Neuronal stem cell (in vitro differentiated cells): ENCODE data around the gene KRT79.

Source experiments
- DNase-seq: peaks from one replicate; pipeline ENCODE4 v3.0.0-alpha.2; 2013; ENCODE audit warnings: low spot score
- H2AFZ ChIP-seq: one replicate; pipeline ENCODE4 v1.6.1; 2013; ENCODE audit warnings: mild to moderate bottlenecking, low read length, inconsistent platforms
- H2AK5ac ChIP-seq: 2 replicates; pipeline ENCODE4 v1.6.1; 2013; ENCODE audit warnings: low read depth, mild to moderate bottlenecking, inconsistent platforms, low read length, moderate library complexity, mixed read lengths
- H2BK120ac ChIP-seq: 2 replicates; pipeline ENCODE4 v1.6.1; 2013; ENCODE audit warnings: low read depth, mild to moderate bottlenecking, inconsistent platforms, low read length, moderate library complexity, mixed read lengths
- H2BK12ac ChIP-seq: one replicate; pipeline ENCODE4 v1.6.1; 2013; ENCODE audit warnings: low read length, inconsistent platforms
- H2BK15ac ChIP-seq: 2 replicates; pipeline ENCODE4 v1.6.1; 2013; ENCODE audit warnings: mild to moderate bottlenecking, low read length, inconsistent platforms, mixed read lengths
- H2BK5ac ChIP-seq: one replicate; pipeline ENCODE4 v1.6.1; 2013; ENCODE audit warnings: inconsistent platforms, mild to moderate bottlenecking, low read length, moderate library complexity
- H3K14ac ChIP-seq: one replicate; pipeline ENCODE4 v1.6.1; 2013; ENCODE audit warnings: low read length, inconsistent platforms
- H3K18ac ChIP-seq: 2 replicates; pipeline ENCODE4 v1.6.1; 2013; ENCODE audit warnings: low read length, inconsistent platforms
- H3K23ac ChIP-seq: 2 replicates; pipeline ENCODE4 v1.6.1; 2013; ENCODE audit warnings: low read depth, mild to moderate bottlenecking, mixed read lengths, low read length, inconsistent platforms; ENCODE audit not compliant: poor library complexity
- H3K27ac ChIP-seq: replicated peaks from 3 replicates; pipeline ENCODE4 v1.5.1; 2013; ENCODE audit warnings: low read length, inconsistent platforms
- H3K27me3 ChIP-seq, 3 experiments: 2 replicates each; pipeline ENCODE4 v1.6.1; 2013; ENCODE audit warnings: low read length in 3 of 3, mild to moderate bottlenecking in 2 of 3, inconsistent platforms in 1 of 3, low read depth in 1 of 3, mixed read lengths in 1 of 3, moderate library complexity in 1 of 3; ENCODE audit not compliant: control insufficient read depth in 3 of 3, insufficient read depth in 3 of 3
- H3K36me3 ChIP-seq, 2 donors: replicated peaks in 1 of 2; 2 replicates each; pipeline ENCODE4 v1.6.1; 2013; ENCODE audit warnings: low read length in 2 of 2; ENCODE audit not compliant: control insufficient read depth in 2 of 2, insufficient read depth in 2 of 2
- H3K4ac ChIP-seq: 2 replicates; pipeline ENCODE4 v1.6.1; 2013; ENCODE audit warnings: inconsistent platforms, mild to moderate bottlenecking, low read length, moderate library complexity
- H3K4me1 ChIP-seq, 2 donors: 1 replicate in 1 of 2; 2 replicates in 1 of 2; pipeline ENCODE4 v1.6.1; 2013; ENCODE audit warnings: low read length in 2 of 2, low read depth in 1 of 2; ENCODE audit not compliant: control insufficient read depth in 2 of 2, insufficient read depth in 1 of 2
- H3K4me2 ChIP-seq: one replicate; pipeline ENCODE4 v1.6.1; 2013; ENCODE audit warnings: mild to moderate bottlenecking, low read length, inconsistent platforms; ENCODE audit not compliant: insufficient read depth, poor library complexity, severe bottlenecking
- H3K4me3 ChIP-seq, 2 donors: 2 replicates each; pipeline ENCODE4 v1.5.1; 2013; ENCODE audit warnings: low read length in 2 of 2, mild to moderate bottlenecking in 2 of 2, inconsistent platforms in 1 of 2, moderate library complexity in 1 of 2
- H3K79me1 ChIP-seq: one replicate; pipeline ENCODE4 v1.6.1; 2013; ENCODE audit warnings: low read depth, mild to moderate bottlenecking, inconsistent platforms, low read length, moderate library complexity
- H3K9ac ChIP-seq: one replicate; pipeline ENCODE4 v1.6.1; 2013; ENCODE audit warnings: mild to moderate bottlenecking, low read depth, low read length, inconsistent platforms; ENCODE audit not compliant: poor library complexity
- H3K9me3 ChIP-seq, 2 donors: replicated peaks in 1 of 2; 2 replicates each; pipeline versions ENCODE3 to v1.6.1; 2013; ENCODE audit warnings: low read length in 2 of 2, mild to moderate bottlenecking in 2 of 2, inconsistent platforms in 1 of 2, low read depth in 1 of 2, mixed read lengths in 1 of 2, moderate library complexity in 1 of 2; ENCODE audit not compliant: control insufficient read depth in 2 of 2, insufficient read depth in 1 of 2
- H4K8ac ChIP-seq: one replicate; pipeline ENCODE4 v1.6.1; 2013; ENCODE audit warnings: low read depth, mild to moderate bottlenecking, inconsistent platforms, low read length, moderate library complexity
- H4K91ac ChIP-seq: one replicate; pipeline ENCODE4 v1.6.1; 2013; ENCODE audit warnings: low read length, low read depth, mild to moderate bottlenecking, inconsistent platforms; ENCODE audit not compliant: poor library complexity
- WGBS, 2 donors: extraction: QIAGEN DNeasy Blood & Tissue Kit; methylation state at CpG; one replicate each; pipeline ENCODE4 v1.1.7; 2013; ENCODE audit warnings: missing lambda C conversion rate in 2 of 2, mixed read lengths in 1 of 2; ENCODE audit not compliant: insufficient read length in 2 of 2, insufficient replicate concordance in 1 of 2; ENCODE audit errors: extremely low coverage in 2 of 2; 5-methylcytosine and 5-hydroxymethylcytosine counted together

KRT79 gene

GRCh38 chr12:52844386-52844785 is 10.3 kb upstream of the KRT79 start:
- Histone ChIP-seq H3K14ac (no peak overlapping the region), H3K9ac (peak overlapping the region; percentile 12), H2BK15ac (no peak overlapping the region), H3K4me3 (no peak overlapping the region), H3K27ac (no peak overlapping the region), H4K8ac (peak overlapping the region; percentile 25), H3K79me1 (peaks cover 2% of the 10 kb centered on the region), H3K4me2 (no peak overlapping the region), H3K23ac (peak overlapping the region; percentile 50), H3K18ac (peak overlapping the region; percentile 42), H4K91ac (no peak overlapping the region), H3K4me1 (peaks cover 0 to 7% of the 10 kb centered on the region in 2 donors), H3K9me3 (peaks cover 0 to 2% of the 10 kb centered on the region in 2 donors), H2AFZ (no peak overlapping the region), H3K27me3 (no peaks in the 10 kb centered on the region), H3K36me3 (no peaks in the 10 kb centered on the region), H2AK5ac (peak overlapping the region; percentile 95), H2BK12ac (no peak overlapping the region), H2BK120ac (peak overlapping the region; percentile 58), H2BK5ac (peak overlapping the region; percentile 79), H3K4ac (no peak overlapping the region)
- DNase-seq, result no peak
- WGBS, 2 donors, result no CpG with 5 or more reads among the region's 11 CpGs

DNA sequence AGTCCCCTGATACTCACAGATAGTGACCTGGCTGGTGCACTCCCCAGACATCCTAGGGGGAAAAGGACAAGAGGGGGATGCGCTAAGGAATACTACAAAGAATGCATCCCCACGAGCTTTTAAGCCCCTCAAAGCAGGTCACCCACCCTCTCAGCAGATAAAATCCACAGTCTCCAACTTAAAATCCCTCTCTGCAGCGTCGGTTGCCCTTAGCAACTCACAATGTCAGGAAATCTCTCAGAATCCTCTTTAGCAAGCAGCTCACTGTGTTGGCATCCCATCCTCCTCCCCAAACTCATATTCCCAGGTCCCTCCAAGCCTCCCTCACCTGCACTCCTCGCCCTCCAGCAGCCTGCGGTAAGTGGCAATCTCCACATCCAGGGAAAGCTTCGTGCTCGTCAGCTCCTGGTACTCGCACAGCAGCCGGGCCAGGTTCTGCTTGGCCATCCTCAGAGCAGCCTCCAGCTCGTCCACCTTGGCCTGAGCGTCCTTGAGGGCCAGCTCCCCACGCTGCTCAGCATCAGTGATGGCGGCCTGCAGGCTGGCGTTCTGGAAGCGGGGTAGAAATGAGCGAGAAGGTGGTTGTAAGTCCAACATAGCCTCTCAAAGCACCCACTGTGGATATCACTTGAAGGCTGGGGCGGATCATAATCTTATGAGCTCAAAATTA is 5.5 kb upstream of the KRT79 start:
- H4K8ac ChIP-seq, result no peak overlapping the region
- peak overlapping the region; percentile 56 for H4K91ac ChIP-seq
- peaks cover 0 to 14% of the 10 kb centered on the region in 2 donors for H3K4me1 ChIP-seq
- H3K14ac ChIP-seq, result peak overlapping the region; percentile 39
- peak overlapping the region; percentile 88 for H3K18ac ChIP-seq
- peak overlapping the region; percentile 52 for H3K23ac ChIP-seq
- no peak overlapping the region for H3K4me2 ChIP-seq
- no peak overlapping the region for H3K4ac ChIP-seq
- no peak overlapping the region for H2BK12ac ChIP-seq
- no CpG with 5 or more reads among the region's 18 CpGs for WGBS, 2 donors
- peaks cover 2% of the 10 kb centered on the region for H3K79me1 ChIP-seq
- no peak overlapping the region for H3K27ac ChIP-seq
- H3K4me3 ChIP-seq, result no peak overlapping the region
- peak overlapping the region; percentile 53 for H2AK5ac ChIP-seq
- DNase-seq, result no peak
- H2BK5ac ChIP-seq, result no peak overlapping the region
- peaks cover 0 to 6% (median 0%) of the 10 kb centered on the region in 3 experiments for H3K27me3 ChIP-seq
- H2AFZ ChIP-seq, result no peak overlapping the region
- no peaks in the 10 kb centered on the region for H3K36me3 ChIP-seq
- peaks cover 0 to 2% of the 10 kb centered on the region in 2 donors for H3K9me3 ChIP-seq
- no peak overlapping the region for H3K9ac ChIP-seq
- no peak overlapping the region for H2BK120ac ChIP-seq
- no peak overlapping the region for H2BK15ac ChIP-seq

- H3K14ac ChIP-seq, result no peak overlapping the region
- WGBS, 2 donors, result no CpG with 5 or more reads among the region's 14 CpGs
These were observed 4.7 kb upstream of the KRT79 start for GRCh38 chr12:52838609-52839435.

More at GRCh38 chr12:52838609-52839435, 4.7 kb upstream of the KRT79 start:
- H4K8ac ChIP-seq, result no peak overlapping the region
- no peaks in the 10 kb centered on the region for H3K79me1 ChIP-seq
- H4K91ac ChIP-seq, result no peak overlapping the region
- no peak overlapping the region for H2AK5ac ChIP-seq
- no peak overlapping the region for H3K9ac ChIP-seq
- no peak overlapping the region for H3K4ac ChIP-seq
- no peak overlapping the region for H2BK15ac ChIP-seq
- no peaks in the 10 kb centered on the region for H3K36me3 ChIP-seq
- H3K18ac ChIP-seq, result no peak overlapping the region
- no peak overlapping the region for H3K4me2 ChIP-seq
- no peak overlapping the region for H2BK5ac ChIP-seq
- H2BK12ac ChIP-seq, result no peak overlapping the region
- H3K27me3 ChIP-seq, result peaks cover 0 to 6% (median 0%) of the 10 kb centered on the region in 3 experiments
- H2AFZ ChIP-seq, result no peak overlapping the region
- H3K4me3 ChIP-seq, result no peak overlapping the region
- no peak overlapping the region for H3K23ac ChIP-seq
- H2BK120ac ChIP-seq, result no peak overlapping the region
- DNase-seq, result no peak
- no peak overlapping the region for H3K27ac ChIP-seq
- peaks cover 0 to 2% of the 10 kb centered on the region in 2 donors for H3K9me3 ChIP-seq
- H3K4me1 ChIP-seq, result peaks cover 0 to 14% of the 10 kb centered on the region in 2 donors
